Activated T-cell treated with anti-CD3 and anti-CD28 coated beads for 1 hour (primary cell): ENCODE results near the gene CYGB.

ENCODE experiments used
- DNase-seq: peaks from one replicate; pipeline ENCODE4 v3.0.0-alpha.2; 2020; ENCODE audit warnings: low read depth

The CYGB gene

GRCh38 chr17:76479515-76480060 is 57.9 kb downstream of the CYGB start:
- no peak for DNase-seq

GRCh38 chr17:76478730-76479514 is 58.6 kb downstream of the CYGB start:
- DNase-seq = no peak

GRCh38 chr17:76478097-76478496 is 59.4 kb downstream of the CYGB start:
- no peak for DNase-seq

- no peak for DNase-seq
Measured at GRCh38 chr17:76477576-76477975, 59.9 kb downstream of the CYGB start.
